Retinal pigment epithelial cell (primary cell): Measurements from ENCODE around the gene OSBPL7.

Experiments used
- DNase-seq: peaks from one replicate; pipeline ENCODE4 v3.0.0-alpha.2; 2010; ENCODE audit warnings: low read depth
- H3K4me3 ChIP-seq: 2 replicates; pipeline ENCODE4 v1.5.1; 2011; ENCODE audit warnings: mild to moderate bottlenecking, low read length, control low read depth, moderate library complexity
- CTCF ChIP-seq: conservative IDR thresholded peaks from 2 replicates; pipeline ENCODE4 v1.5.1; 2011; ENCODE audit warnings: low read depth, low read length, control low read depth, inconsistent platforms

Gene OSBPL7

DNA sequence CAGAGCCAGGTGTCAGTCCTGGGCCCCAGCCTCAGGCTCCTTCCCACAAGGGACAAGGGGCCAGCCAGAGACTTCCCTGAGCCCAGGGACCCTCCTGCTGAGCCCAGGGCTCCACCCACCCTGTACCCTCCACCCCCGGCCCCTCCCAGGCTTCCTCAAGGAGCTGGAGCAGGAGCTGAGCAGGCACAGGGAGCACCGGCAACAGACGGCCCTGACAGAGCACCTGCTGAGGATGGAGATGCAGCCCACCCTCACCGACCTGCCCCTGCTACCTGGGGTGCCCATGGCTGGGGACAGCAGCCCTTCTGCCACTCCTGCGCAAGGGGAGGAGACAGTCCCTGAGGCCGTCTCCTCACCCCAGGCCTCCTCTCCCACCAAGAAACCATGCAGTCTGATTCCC lies 15.0 kb upstream of the OSBPL7 start:
- no peak for TF ChIP-seq CTCF
- DNase-seq, result no peak
- no peak overlapping the region for H3K4me3 ChIP-seq

DNA sequence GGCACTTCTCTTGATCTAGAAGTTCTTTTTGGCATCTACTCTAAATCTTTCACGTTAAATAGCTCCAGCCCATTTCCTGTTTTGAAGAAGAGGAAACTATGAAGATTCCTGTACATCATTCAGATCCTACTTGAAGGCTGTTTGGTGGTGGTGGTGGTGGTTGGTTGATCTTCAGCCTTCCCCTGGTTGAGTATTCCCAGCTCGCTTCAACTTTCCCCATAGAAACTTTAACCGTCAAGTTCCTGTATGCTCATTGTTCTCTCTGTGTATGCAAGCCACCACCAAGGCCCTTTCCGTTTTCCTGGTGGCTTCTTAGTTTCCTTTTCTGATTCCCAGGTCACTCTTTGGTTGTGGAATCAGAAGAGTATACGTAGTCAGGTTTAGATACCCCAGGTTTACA lies 13.2 kb upstream of the OSBPL7 start:
- no peak for DNase-seq
- no peak for TF ChIP-seq CTCF
- no peak overlapping the region for H3K4me3 ChIP-seq

DNA sequence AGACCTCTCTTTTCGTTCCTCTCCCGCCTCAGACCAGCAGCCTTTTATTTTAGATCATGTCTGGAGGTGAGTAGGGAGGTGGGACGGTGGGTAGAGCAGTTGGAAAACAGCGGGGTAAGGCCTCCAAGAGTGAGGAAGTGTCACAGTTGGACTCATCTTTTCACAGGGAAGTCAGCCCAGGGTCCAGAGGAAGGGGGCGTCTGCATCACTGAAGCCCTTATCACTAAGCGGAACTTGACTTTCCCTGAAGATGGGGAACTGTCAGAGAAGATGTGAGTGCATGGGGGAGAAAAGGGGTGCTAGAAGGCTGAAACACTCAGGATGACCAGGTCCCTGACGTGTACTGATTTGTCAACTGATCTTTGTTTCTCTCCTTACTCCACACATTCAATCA lies 10.3 kb upstream of the OSBPL7 start:
- TF ChIP-seq CTCF, result no peak
- no peak for DNase-seq
- peak overlapping the region; percentile 92 for H3K4me3 ChIP-seq

GRCh38 chr17:47831003-47831933 lies 9.7 kb upstream of the OSBPL7 start, which contains the start of the genes LRRC46 and MRPL10:
Gene LRRC46 (plus strand): TSS chr17:47831670. CDS start chr17:47831990, 320 bp downstream.
Gene MRPL10 (minus strand): TSS chr17:47831541. CDS start chr17:47831511, 30 bp downstream.
- peak within 1 kb of the TSS; percentile 92 for H3K4me3 ChIP-seq
- peak; percentile 66 for DNase-seq
- peak; percentile 63 for TF ChIP-seq CTCF

- H3K4me3 ChIP-seq, result peak overlapping the region; percentile 92
- no peak for DNase-seq
- TF ChIP-seq CTCF, result no peak
Observed at GRCh38 chr17:47830396-47831002, 8.9 kb upstream of the OSBPL7 start.

- H3K4me3 ChIP-seq, result no peak overlapping the region
- DNase-seq, result no peak
- TF ChIP-seq CTCF, result no peak
Observed at GRCh38 chr17:47829870-47830269, 8.3 kb upstream of the OSBPL7 start.
